Measurements from ENCODE around the gene PRDX3.

- TF ChIP-seq, protein P1, sequence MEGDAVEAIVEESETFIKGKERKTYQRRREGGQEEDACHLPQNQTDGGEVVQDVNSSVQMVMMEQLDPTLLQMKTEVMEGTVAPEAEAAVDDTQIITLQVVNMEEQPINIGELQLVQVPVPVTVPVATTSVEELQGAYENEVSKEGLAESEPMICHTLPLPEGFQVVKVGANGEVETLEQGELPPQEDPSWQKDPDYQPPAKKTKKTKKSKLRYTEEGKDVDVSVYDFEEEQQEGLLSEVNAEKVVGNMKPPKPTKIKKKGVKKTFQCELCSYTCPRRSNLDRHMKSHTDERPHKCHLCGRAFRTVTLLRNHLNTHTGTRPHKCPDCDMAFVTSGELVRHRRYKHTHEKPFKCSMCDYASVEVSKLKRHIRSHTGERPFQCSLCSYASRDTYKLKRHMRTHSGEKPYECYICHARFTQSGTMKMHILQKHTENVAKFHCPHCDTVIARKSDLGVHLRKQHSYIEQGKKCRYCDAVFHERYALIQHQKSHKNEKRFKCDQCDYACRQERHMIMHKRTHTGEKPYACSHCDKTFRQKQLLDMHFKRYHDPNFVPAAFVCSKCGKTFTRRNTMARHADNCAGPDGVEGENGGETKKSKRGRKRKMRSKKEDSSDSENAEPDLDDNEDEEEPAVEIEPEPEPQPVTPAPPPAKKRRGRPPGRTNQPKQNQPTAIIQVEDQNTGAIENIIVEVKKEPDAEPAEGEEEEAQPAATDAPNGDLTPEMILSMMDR (IDR thresholded peaks at IDR 0.05; ENCODE audit: low read length), result no peak
- TF ChIP-seq EZH2 (optimal IDR thresholded peaks at IDR 0.05; ENCODE audit: low read depth, low read length), result no peak
- no peak for TF ChIP-seq EZH2phosphoT487 (IDR thresholded peaks at IDR 0.05; ENCODE audit: low read length)
Measured at GRCh38 chr10:119209736-119210355, 31.2 kb upstream of the PRDX3 start.

Data from MM.1S (cell line).